Astrocyte of the cerebellum (primary cell): ENCODE data around the gene SLC12A9.
A peak's percentile ranks its signal among the peaks of the same experiment; 100 is the strongest.

ENCODE experiments used
- DNase-seq: peaks from one replicate; pipeline ENCODE4 v3.0.0-alpha.2; 2011; ENCODE audit warnings: low read depth
- H3K4me3 ChIP-seq: 2 replicates; pipeline ENCODE4 v1.5.1; 2011; ENCODE audit warnings: mild to moderate bottlenecking, low read depth, low read length, moderate library complexity
- in situ Hi-C: cut with HindIII; loops from 2 replicates; pipeline ENCODE4 v1.10.0; 2017; ENCODE audit warnings: low sequenced_read_pairs
- TF ChIP-seq, protein P1 (sequence below): IDR thresholded peaks from 2 replicates; pipeline ENCODE4 v1.5.1; 2012; ENCODE audit warnings: low read length, low read depth, moderate library complexity, mild to moderate bottlenecking; ENCODE audit errors: missing control alignments

Gene SLC12A9

DNA sequence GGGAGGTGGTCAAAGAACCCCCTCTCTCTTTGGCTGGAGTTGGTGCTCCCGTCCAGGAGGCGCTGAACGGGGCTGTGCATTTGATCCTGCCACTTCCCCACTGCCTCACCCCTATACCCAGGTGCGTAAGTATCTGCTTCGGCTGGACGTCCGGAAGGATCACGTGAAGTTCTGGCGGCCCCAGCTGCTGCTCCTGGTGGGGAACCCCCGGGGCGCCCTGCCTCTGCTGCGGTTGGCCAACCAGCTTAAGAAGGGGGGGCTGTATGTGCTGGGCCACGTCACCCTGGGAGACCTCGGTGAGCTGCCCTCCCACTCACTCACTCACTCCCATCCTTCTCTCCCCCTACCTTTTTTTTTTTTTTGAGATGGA, 9.1 kb downstream of the SLC12A9 start:
- H3K4me3 ChIP-seq = no peak overlapping the region
- in situ Hi-C loops = no loop called here
- no peak for DNase-seq
- TF ChIP-seq, protein P1, sequence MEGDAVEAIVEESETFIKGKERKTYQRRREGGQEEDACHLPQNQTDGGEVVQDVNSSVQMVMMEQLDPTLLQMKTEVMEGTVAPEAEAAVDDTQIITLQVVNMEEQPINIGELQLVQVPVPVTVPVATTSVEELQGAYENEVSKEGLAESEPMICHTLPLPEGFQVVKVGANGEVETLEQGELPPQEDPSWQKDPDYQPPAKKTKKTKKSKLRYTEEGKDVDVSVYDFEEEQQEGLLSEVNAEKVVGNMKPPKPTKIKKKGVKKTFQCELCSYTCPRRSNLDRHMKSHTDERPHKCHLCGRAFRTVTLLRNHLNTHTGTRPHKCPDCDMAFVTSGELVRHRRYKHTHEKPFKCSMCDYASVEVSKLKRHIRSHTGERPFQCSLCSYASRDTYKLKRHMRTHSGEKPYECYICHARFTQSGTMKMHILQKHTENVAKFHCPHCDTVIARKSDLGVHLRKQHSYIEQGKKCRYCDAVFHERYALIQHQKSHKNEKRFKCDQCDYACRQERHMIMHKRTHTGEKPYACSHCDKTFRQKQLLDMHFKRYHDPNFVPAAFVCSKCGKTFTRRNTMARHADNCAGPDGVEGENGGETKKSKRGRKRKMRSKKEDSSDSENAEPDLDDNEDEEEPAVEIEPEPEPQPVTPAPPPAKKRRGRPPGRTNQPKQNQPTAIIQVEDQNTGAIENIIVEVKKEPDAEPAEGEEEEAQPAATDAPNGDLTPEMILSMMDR = no peak

DNA sequence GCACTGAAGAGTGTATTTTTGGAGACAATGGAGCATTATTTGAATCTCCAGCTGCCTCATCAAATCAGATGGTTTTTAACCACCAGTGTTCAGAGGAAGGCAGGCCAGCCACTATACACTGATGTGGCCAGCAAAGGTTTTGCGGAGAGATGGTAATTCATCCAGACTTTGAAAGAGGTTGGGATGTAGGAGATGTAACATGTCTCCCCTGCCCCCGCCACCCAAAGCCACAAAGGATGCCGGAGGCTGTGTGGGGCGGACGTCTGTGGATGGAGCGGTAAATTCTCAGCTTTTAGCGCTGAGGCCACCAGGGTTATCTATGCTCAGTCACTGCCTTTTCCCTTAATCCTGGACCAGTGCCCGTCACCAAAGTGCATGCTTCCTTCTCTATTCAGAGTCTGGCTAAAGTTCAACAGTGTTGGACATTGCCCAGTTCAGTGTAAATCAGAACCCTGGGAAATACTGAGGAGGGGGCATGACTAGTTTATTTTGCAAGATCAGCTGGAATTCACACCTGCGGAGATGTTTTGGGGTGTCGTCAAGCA, 11.0 kb downstream of the SLC12A9 start:
- H3K4me3 ChIP-seq = no peak overlapping the region
- in situ Hi-C loops = no loop called here
- TF ChIP-seq, protein P1 = no peak
- DNase-seq = peak; percentile 51

DNA sequence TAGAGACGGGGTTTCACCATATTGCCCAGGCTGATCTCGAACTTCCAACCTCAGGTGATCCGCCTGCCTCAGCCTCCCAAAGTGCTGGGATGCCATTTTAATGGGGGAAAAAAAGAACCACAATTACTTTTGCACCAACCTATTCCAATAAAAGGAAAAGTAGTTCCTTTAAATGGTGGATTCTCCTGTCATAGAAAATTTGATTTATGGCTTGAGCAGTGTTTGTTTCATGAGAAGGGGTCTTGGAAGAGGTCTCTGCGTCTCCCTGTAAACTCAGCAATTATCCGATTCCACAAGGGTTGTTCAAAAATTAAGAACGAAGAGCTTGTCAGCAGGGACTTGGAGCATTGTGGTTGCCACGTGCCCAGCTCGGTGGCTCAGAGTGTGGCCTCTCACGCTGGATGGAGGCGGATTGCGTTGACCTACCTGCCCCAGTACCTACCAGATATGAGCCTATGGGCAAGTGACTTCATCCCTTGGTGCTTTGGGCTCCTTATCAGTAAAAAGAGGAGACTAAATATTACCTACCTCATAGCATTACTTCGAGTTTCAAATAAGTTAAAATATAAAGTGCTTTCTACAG, 11.8 kb downstream of the SLC12A9 start:
- in situ Hi-C loops = no loop called here
- TF ChIP-seq, protein P1 = no peak
- no peak overlapping the region for H3K4me3 ChIP-seq
- no peak for DNase-seq

DNA sequence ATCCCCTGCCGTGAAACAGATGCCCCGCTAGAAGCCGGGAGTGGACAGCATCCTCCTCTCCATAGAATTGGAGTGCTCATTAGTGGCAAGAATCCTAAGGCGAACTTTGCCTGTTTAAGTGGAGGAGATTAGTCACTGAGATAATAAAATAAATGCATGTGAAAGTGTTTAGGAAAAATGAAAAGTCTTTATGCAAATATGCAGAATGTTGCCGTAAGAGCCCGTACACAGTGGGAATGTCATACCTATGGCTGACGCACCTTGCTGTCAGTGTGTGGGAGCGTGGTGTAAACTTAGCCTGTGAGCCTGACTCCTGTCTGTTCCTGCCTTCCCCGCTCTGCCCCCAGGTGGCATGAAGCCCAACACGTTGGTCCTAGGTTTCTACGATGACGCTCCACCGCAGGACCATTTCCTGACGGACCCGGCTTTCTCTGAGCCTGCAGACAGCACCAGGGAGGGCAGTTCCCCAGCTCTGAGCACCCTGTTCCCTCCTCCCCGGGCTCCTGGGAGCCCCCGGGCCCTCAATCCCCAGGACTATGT, 12.9 kb downstream of the SLC12A9 start:
- in situ Hi-C loops = no loop called here
- no peak overlapping the region for H3K4me3 ChIP-seq
- TF ChIP-seq, protein P1 = no peak
- peak; percentile 37 for DNase-seq

DNA sequence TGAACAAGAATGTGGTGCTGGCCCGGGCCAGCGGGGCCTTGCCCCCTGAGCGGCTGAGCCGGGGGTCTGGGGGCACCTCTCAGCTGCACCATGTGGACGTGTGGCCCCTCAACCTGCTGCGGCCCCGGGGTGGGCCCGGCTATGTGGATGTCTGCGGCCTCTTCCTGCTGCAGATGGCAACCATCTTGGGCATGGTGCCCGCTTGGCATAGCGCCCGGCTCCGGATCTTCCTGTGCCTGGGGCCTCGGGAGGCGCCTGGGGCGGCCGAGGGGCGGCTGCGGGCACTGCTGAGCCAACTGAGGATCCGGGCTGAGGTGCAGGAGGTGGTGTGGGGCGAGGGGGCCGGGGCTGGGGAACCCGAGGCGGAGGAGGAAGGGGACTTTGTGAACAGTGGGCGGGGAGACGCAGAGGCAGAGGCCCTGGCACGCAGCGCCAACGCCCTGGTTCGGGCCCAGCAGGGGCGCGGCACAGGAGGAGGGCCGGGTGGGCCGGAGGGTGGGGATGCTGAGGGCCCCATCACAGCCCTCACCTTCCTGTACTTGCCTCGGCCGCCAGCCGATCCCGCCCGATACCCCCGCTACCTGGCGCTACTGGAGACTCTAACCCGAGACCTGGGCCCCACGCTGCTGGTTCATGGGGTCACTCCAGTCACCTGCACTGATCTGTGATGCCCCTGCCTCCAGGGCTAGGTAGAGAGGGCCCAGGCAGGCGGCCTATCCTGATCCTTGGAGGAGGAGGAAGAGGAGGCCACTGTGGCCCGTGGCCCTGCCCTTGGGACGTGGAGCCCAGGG, 13.6 kb downstream of the SLC12A9 start:
- no peak overlapping the region for H3K4me3 ChIP-seq
- no peak for DNase-seq
- TF ChIP-seq, protein P1 = no peak
- in situ Hi-C loops = no loop called here

DNA sequence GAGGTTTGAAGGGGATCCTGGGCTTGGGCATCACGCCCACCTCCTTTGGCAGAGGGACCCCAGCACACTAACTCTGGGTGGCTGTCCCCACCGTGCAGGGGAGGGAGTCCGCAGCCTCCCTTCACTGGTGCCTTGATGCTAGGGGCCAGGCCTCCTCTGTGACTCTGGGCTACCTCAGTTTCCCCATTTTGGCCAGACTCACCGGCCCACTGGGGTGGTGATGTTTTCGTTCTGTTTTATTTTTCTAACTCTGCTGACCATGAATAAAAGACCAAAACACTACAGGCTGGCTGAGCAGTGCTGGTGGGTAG, 14.2 kb downstream of the SLC12A9 start:
- DNase-seq = no peak
- peak overlapping the region; percentile 97 for H3K4me3 ChIP-seq
- in situ Hi-C loops = no loop called here

More for the DNA sequence above, 14.2 kb downstream of the SLC12A9 start:
- TF ChIP-seq, protein P1 = no peak
